GM12891 (cell line): ENCODE data around the gene BOD1L2.

Experiments used
- POLR2A ChIP-seq: IDR thresholded peaks from 2 replicates; pipeline ENCODE4 v1.6.1; 2011; ENCODE audit warnings: low read depth, low read length, control low read depth
- POLR2AphosphoS5 ChIP-seq: IDR thresholded peaks from 2 replicates; pipeline ENCODE4 v1.6.1; 2011; ENCODE audit warnings: low read depth, low read length, control low read depth
- TAF1 ChIP-seq: IDR thresholded peaks from 2 replicates; pipeline ENCODE4 v1.6.1; 2011; ENCODE audit warnings: low read depth, low read length, control low read depth

GRCh38 chr18:57185434-57185833 lies 38.5 kb downstream of the BOD1L2 start:
- TF ChIP-seq POLR2AphosphoS5 (no peak), POLR2A (no peak), TAF1 (no peak)
